BJ (cell line): ENCODE measurements around the gene VWA8. TPM values are rescaled to one million over a fixed set of nuclear protein-coding genes. Genes with fewer than 3 reads are reported as not detected.
"Not testable (repeated sequence)": the region's sequence is repeated elsewhere in the genome, so short reads cannot be mapped to it uniquely, and the experiment has no call there.

ENCODE experiments used
- CTCF ChIA-PET: fragments of 350-600 bp; formaldehyde crosslinking; extraction: SDS; loops from one replicate; lab custom pipeline; 2021; ENCODE audit warnings: antibody characterized with exemption, inconsistent platforms; lab: Yijun Ruan, JAX
- POLR2A ChIA-PET: fragments of 300-600 bp; sonication (Branson Sonifier 250); formaldehyde crosslinking; extraction: SDS; loops from one replicate; lab custom pipeline; 2021; ENCODE audit warnings: antibody characterized with exemption; lab: Charles Lee
- DNase-seq: peaks from one replicate; pipeline ENCODE4 v3.0.0-alpha.2; 2011; ENCODE audit warnings: low read depth
- H3K27me3 ChIP-seq: 2 replicates; pipeline ENCODE4 v1.6.0; 2011; ENCODE audit warnings: low read length; ENCODE audit not compliant: control insufficient read depth, insufficient read depth
- H3K36me3 ChIP-seq: 2 replicates; pipeline ENCODE4 v1.5.1; 2011; ENCODE audit warnings: low read length; ENCODE audit not compliant: control insufficient read depth, insufficient read depth
- H3K4me3 ChIP-seq: 2 replicates; pipeline ENCODE4 v1.5.1; 2011; ENCODE audit warnings: low read depth, mild to moderate bottlenecking, control low read depth, low read length
- CTCF ChIP-seq: IDR thresholded peaks from 2 replicates; pipeline ENCODE4 v1.5.1; 2011; ENCODE audit warnings: low read depth, mild to moderate bottlenecking, control low read depth, inconsistent platforms, low read length, moderate library complexity; ENCODE audit not compliant: insufficient read depth
- polyA plus RNA-seq: library from polyadenylated mRNA; depleted of rRNA; stranded (reverse); fragments of >200 nt; gene quantifications from 2 replicates; pipeline ENCODE4 v1.2.3, GENCODE V29; 2011

Gene VWA8
- polyA plus RNA-seq, 1 experiment: 5.9 TPM

- no peak overlapping the region for H3K4me3 ChIP-seq
- POLR2A ChIA-PET: no interaction called here
- no peak for DNase-seq
- TF ChIP-seq CTCF: no peak
- no peaks in the 10 kb centered on the region for H3K27me3 ChIP-seq
- H3K36me3 ChIP-seq: no peaks in the 10 kb centered on the region
- CTCF ChIA-PET: no interaction called here
Measured at GRCh38 chr13:41847216-41847615, 113.7 kb downstream of the VWA8 start.

GRCh38 chr13:41842036-41842620 is 118.8 kb downstream of the VWA8 start:
- POLR2A ChIA-PET: no interaction called here
- CTCF ChIA-PET: no interaction called here
- Histone ChIP-seq H3K36me3 (no peaks in the 10 kb centered on the region), H3K4me3 (no peak overlapping the region), H3K27me3 (no peaks in the 10 kb centered on the region)
- no peak for TF ChIP-seq CTCF
- no peak for DNase-seq

GRCh38 chr13:41837629-41838028 is 123.3 kb downstream of the VWA8 start:
- no peaks in the 10 kb centered on the region; the same call in 1 of the 2 replicates for H3K36me3 ChIP-seq
- ChIA-PET CTCF (interaction anchor here (2.1 kb wide), 1 partner anchor 169 kb away, joined by 6 read pairs; no protein-coding TSS in a partner anchor), POLR2A (no interaction called here)
- no peaks in the 10 kb centered on the region for H3K27me3 ChIP-seq
- TF ChIP-seq CTCF: no peak
- H3K4me3 ChIP-seq: no peak overlapping the region
- DNase-seq: no peak

GRCh38 chr13:41835871-41836270 is 125.0 kb downstream of the VWA8 start:
- no peak for DNase-seq
- Histone ChIP-seq H3K4me3 (no peak overlapping the region), H3K36me3 (no peaks in the 10 kb centered on the region; the same call in 1 of the 2 replicates), H3K27me3 (no peaks in the 10 kb centered on the region)
- CTCF ChIA-PET: interaction anchor here (0.6 to 2.1 kb wide), 2 partner anchors 168 to 323 kb away, joined by 5 to 6 read pairs; no protein-coding TSS in a partner anchor
- TF ChIP-seq CTCF: no peak
- POLR2A ChIA-PET: no interaction called here

GRCh38 chr13:41834697-41835096 is 126.2 kb downstream of the VWA8 start:
- CTCF ChIA-PET, POLR2A ChIA-PET: not testable (repeated sequence)

GRCh38 chr13:41833831-41834230 is 127.1 kb downstream of the VWA8 start:
- no peaks in the 10 kb centered on the region for H3K27me3 ChIP-seq
- H3K36me3 ChIP-seq: no peaks in the 10 kb centered on the region; the same call in 1 of the 2 replicates
- ChIA-PET POLR2A (no interaction called here), CTCF (no interaction called here)
- TF ChIP-seq CTCF: no peak
- H3K4me3 ChIP-seq: no peak overlapping the region
- DNase-seq: no peak

More at GRCh38 chr13:41834697-41835096, 126.2 kb downstream of the VWA8 start:
- not testable (repeated sequence) for DNase-seq, H3K36me3 ChIP-seq, H3K4me3 ChIP-seq, H3K27me3 ChIP-seq
